ENCODE results near the gene COPS8. TPM values are rescaled to one million over a fixed set of nuclear protein-coding genes. Genes with fewer than 3 reads are reported as not detected.

COPS8 gene
- total and polyA plus RNA-seq, 7 donors: 24.7 to 95.6 (median 59.1) TPM

GRCh38 chr2:237124820-237125219 lies 39.1 kb downstream of the COPS8 start:
- Histone ChIP-seq H3K27me3 (no peaks in the 10 kb centered on the region), H3K4me3 (no peak overlapping the region), H3K36me3 (no peaks in the 10 kb centered on the region), H3K27ac (peak overlapping the region in 3 of 4 donors; percentile 84 to 93 (median 90)), H3K4me1 (peaks cover 0 to 59% (median 50%) of the 10 kb centered on the region in 4 donors), H3K9me3 (no peaks in the 10 kb centered on the region)
- DNase-seq: no peak
- WGBS, 2 donors: 94% methylated on average over 7 of the region's 7 CpGs
- intact Hi-C loops (cut with DNase I): loop anchor here (5.0 to 10.0 kb wide), 4 partner anchors 167 to 620 kb away; no protein-coding TSS in a partner anchor
- TF ChIP-seq POLR2A (IDR thresholded peaks at IDR 0.05) (no peak), CTCF (IDR thresholded peaks at IDR 0.05) (no peak), EP300 (IDR thresholded peaks at IDR 0.05) (no peak), POLR2AphosphoS5 (IDR thresholded peaks at IDR 0.05) (no peak)

GRCh38 chr2:237125967-237126366 lies 40.3 kb downstream of the COPS8 start:
- TF ChIP-seq POLR2AphosphoS5 (IDR thresholded peaks at IDR 0.05): no peak
- TF ChIP-seq EP300 (IDR thresholded peaks at IDR 0.05): no peak
- no peak for TF ChIP-seq POLR2A (IDR thresholded peaks at IDR 0.05)
- TF ChIP-seq CTCF (IDR thresholded peaks at IDR 0.05): no peak
- WGBS, 2 donors: 19 to 76% methylated on average over 6 of the region's 6 CpGs
- Histone ChIP-seq H3K27ac (peak overlapping the region; percentile 77 to 93 (median 87)), H3K27me3 (no peaks in the 10 kb centered on the region), H3K4me1 (peaks cover 0 to 70% (median 51%) of the 10 kb centered on the region in 4 donors), H3K36me3 (no peaks in the 10 kb centered on the region), H3K4me3 (peak overlapping the region in 1 of 4 donors; percentile 20), H3K9me3 (no peaks in the 10 kb centered on the region)
- DNase-seq: no peak
- intact Hi-C loops (cut with DNase I): loop anchor here (2.0 to 10.0 kb wide), 7 partner anchors 35 to 619 kb away; no protein-coding TSS in a partner anchor

- peak overlapping the region; percentile 77 to 93 (median 87) for H3K27ac ChIP-seq
- TF ChIP-seq POLR2A (IDR thresholded peaks at IDR 0.05): no peak
- TF ChIP-seq EP300 (IDR thresholded peaks at IDR 0.05): no peak
- TF ChIP-seq CTCF (IDR thresholded peaks at IDR 0.05): no peak
- TF ChIP-seq POLR2AphosphoS5 (IDR thresholded peaks at IDR 0.05): peak in 1 of 4 donors; percentile 22
- H3K4me1 ChIP-seq: peaks cover 0 to 76% (median 52%) of the 10 kb centered on the region in 4 donors
- intact Hi-C loops (cut with DNase I): loop anchor here (2.0 to 10.0 kb wide), 7 partner anchors 34 to 618 kb away; no protein-coding TSS in a partner anchor
- no peak for DNase-seq
- H3K27me3 ChIP-seq: no peaks in the 10 kb centered on the region
- whole genome bisulfite sequencing, 2 donors: 85 to 88% methylated on average over 13 of the region's 13 CpGs
- no peaks in the 10 kb centered on the region for H3K36me3 ChIP-seq
- H3K9me3 ChIP-seq: no peaks in the 10 kb centered on the region
- H3K4me3 ChIP-seq: peak overlapping the region in 2 of 4 donors; percentile 15 to 20
These were observed 41.0 kb downstream of the COPS8 start for GRCh38 chr2:237126519-237127174.

- DNase-seq: peak; percentile 99
- Histone ChIP-seq H3K9me3 (no peaks in the 10 kb centered on the region), H3K4me1 (peaks cover 0 to 71% (median 54%) of the 10 kb centered on the region in 4 donors), H3K4me3 (peak overlapping the region in 2 of 4 donors; percentile 2 to 14), H3K27me3 (no peaks in the 10 kb centered on the region), H3K36me3 (no peaks in the 10 kb centered on the region), H3K27ac (peak overlapping the region; percentile 58 to 93 (median 87))
- WGBS, 2 donors: 48 to 57% methylated on average over 11 of the region's 11 CpGs
- intact Hi-C loops (cut with DNase I): loop anchor here (5.0 to 10.0 kb wide), 4 partner anchors 164 to 617 kb away; no protein-coding TSS in a partner anchor
- TF ChIP-seq POLR2AphosphoS5 (IDR thresholded peaks at IDR 0.05) (peak; percentile 85 to 98 (median 86)), EP300 (IDR thresholded peaks at IDR 0.05) (peak in 3 of 4 donors; percentile 88 to 99 (median 89)), CTCF (IDR thresholded peaks at IDR 0.05) (no peak)
These were observed 42.5 kb downstream of the COPS8 start for GRCh38 chr2:237128026-237128703.

All from sigmoid colon (tissue), 7 donors.